Trophoblast cell (in vitro differentiated cells and primary cell): ENCODE results near the gene BTG1.
"Not testable (repeated sequence)": the region's sequence is repeated elsewhere in the genome, so short reads cannot be mapped to it uniquely, and the experiment has no call there.

ENCODE experiments used
- DNase-seq, 2 donors: peaks; one replicate each; pipeline ENCODE4 v3.0.0-alpha.2; 2016
- H2AFZ ChIP-seq: 2 replicates; pipeline ENCODE4 v1.6.1; 2013; ENCODE audit warnings: low read length, moderate library complexity, mild to moderate bottlenecking; ENCODE audit not compliant: insufficient read depth, poor library complexity
- H2AK5ac ChIP-seq: 2 replicates; pipeline ENCODE4 v1.6.1; 2013; ENCODE audit warnings: mild to moderate bottlenecking, low read length
- H2BK120ac ChIP-seq: 2 replicates; pipeline ENCODE4 v1.6.1; 2013; ENCODE audit warnings: low read length, mild to moderate bottlenecking, moderate library complexity; ENCODE audit not compliant: insufficient read depth, poor library complexity
- H2BK12ac ChIP-seq: 2 replicates; pipeline ENCODE4 v1.6.1; 2013; ENCODE audit warnings: mild to moderate bottlenecking, low read length, moderate library complexity
- H2BK5ac ChIP-seq: 2 replicates; pipeline ENCODE4 v1.6.1; 2013; ENCODE audit warnings: low read length, low read depth, moderate library complexity, mild to moderate bottlenecking; ENCODE audit not compliant: poor library complexity
- H3K14ac ChIP-seq: 2 replicates; pipeline ENCODE4 v1.6.1; 2013; ENCODE audit warnings: mild to moderate bottlenecking, low read length
- H3K18ac ChIP-seq: 2 replicates; pipeline ENCODE4 v1.6.1; 2013; ENCODE audit warnings: mild to moderate bottlenecking, low read length
- H3K23ac ChIP-seq: 2 replicates; pipeline ENCODE4 v1.6.1; 2013; ENCODE audit warnings: low read length
- H3K27ac ChIP-seq: 2 replicates; pipeline ENCODE4 v1.5.1; 2013; ENCODE audit warnings: low read depth, mild to moderate bottlenecking, inconsistent platforms, low read length, moderate library complexity
- H3K27me3 ChIP-seq: 2 replicates; pipeline ENCODE4 v1.6.1; 2013; ENCODE audit warnings: inconsistent platforms, mild to moderate bottlenecking, low read length, moderate library complexity; ENCODE audit not compliant: insufficient read depth
- H3K36me3 ChIP-seq, 2 experiments: 1 replicate in 1 of 2; 2 replicates in 1 of 2; pipeline ENCODE4 v1.6.1; 2013; ENCODE audit warnings: low read length in 2 of 2, mild to moderate bottlenecking in 2 of 2, moderate library complexity in 1 of 2; ENCODE audit not compliant: insufficient read depth in 2 of 2, control insufficient read depth in 1 of 2
- H3K4ac ChIP-seq: 2 replicates; pipeline ENCODE4 v1.6.1; 2013; ENCODE audit warnings: low read depth, mild to moderate bottlenecking, low read length, moderate library complexity
- H3K4me1 ChIP-seq, 2 experiments: 1 replicate in 1 of 2; 2 replicates in 1 of 2; pipeline ENCODE4 v1.6.1; 2013; ENCODE audit warnings: low read length in 2 of 2, mild to moderate bottlenecking in 2 of 2, moderate library complexity in 1 of 2; ENCODE audit not compliant: insufficient read depth in 2 of 2, control insufficient read depth in 1 of 2
- H3K4me2 ChIP-seq: 2 replicates; pipeline ENCODE4 v1.6.1; 2013; ENCODE audit warnings: inconsistent platforms, mild to moderate bottlenecking, low read length, moderate library complexity
- H3K4me3 ChIP-seq: 2 replicates; pipeline ENCODE4 v1.5.1; 2013; ENCODE audit warnings: mild to moderate bottlenecking, low read depth, low read length, inconsistent platforms
- H3K79me1 ChIP-seq: one replicate; pipeline ENCODE4 v1.6.1; 2013; ENCODE audit warnings: low read length
- H3K79me2 ChIP-seq: 2 replicates; pipeline ENCODE4 v1.6.1; 2013; ENCODE audit warnings: low read length, mild to moderate bottlenecking; ENCODE audit not compliant: control insufficient read depth, insufficient read depth, poor library complexity
- H3K9ac ChIP-seq: 2 replicates; pipeline ENCODE4 v1.6.1; 2013; ENCODE audit warnings: mild to moderate bottlenecking, low read length
- H3K9me3 ChIP-seq: 2 replicates; pipeline ENCODE4 v1.6.1; 2013; ENCODE audit warnings: low read depth, mild to moderate bottlenecking, control low read depth, inconsistent platforms, low read length; ENCODE audit not compliant: insufficient read depth
- H4K12ac ChIP-seq: 2 replicates; pipeline ENCODE4 v1.6.1; 2013; ENCODE audit warnings: low read depth, mild to moderate bottlenecking, low read length, moderate library complexity
- H4K8ac ChIP-seq: 2 replicates; pipeline ENCODE4 v1.6.1; 2013; ENCODE audit warnings: low read depth, mild to moderate bottlenecking, low read length, moderate library complexity
- H4K91ac ChIP-seq: one replicate; pipeline ENCODE4 v1.6.1; 2013; ENCODE audit warnings: low read depth, mild to moderate bottlenecking, low read length, moderate library complexity
- WGBS: extraction: QIAGEN DNeasy Blood & Tissue Kit; methylation state at CpG from one replicate; pipeline ENCODE4 v1.1.7; 2013; ENCODE audit warnings: missing lambda C conversion rate; ENCODE audit not compliant: insufficient read length, insufficient coverage; ENCODE audit errors: extremely low coverage; 5-methylcytosine and 5-hydroxymethylcytosine counted together

BTG1 gene

DNA sequence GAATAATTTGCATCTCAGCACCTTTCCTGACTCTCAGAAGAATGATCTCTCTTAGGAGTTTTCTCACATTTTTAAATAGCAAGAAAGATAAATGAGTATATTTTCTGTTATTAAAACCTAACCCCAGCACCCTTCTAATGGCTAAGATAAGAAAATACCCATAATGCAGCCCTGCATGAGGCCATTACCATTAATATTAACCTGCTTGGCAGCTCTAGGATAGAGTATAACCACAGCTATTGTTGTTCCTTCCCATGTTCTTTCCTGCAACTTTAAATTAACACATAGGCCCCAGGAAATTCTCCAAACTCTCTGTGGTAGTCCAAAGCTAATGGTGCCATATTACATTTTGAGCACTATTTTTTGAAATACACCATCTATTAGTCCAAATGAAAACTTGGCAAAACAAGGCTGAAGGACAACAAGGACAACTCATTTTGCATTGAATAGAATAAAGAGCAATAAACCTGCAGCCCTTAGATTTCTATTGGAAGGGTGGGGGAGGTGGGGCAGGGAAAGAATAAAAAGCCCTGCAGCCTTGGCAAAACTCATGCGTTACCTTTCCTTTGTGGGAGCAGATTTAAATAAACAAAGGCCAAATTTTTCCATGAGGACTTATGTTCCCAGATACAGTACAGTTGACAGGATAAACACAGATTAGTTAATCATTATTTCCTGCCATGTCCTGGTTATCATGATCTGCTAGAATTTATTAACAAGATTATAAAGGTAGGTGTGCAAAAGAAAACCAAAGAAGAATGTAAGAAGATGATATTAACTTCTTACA, 46.9 kb downstream of the BTG1 start:
- Histone ChIP-seq H4K12ac (no peak overlapping the region), H4K91ac (no peak overlapping the region), H3K4me3 (no peak overlapping the region), H2AFZ (no peak overlapping the region), H3K27me3 (no peaks in the 10 kb centered on the region), H3K9ac (no peak overlapping the region), H3K14ac (no peak overlapping the region), H3K9me3 (no peaks in the 10 kb centered on the region), H3K79me1 (no peaks in the 10 kb centered on the region), H3K18ac (no peak overlapping the region), H3K23ac (no peak overlapping the region), H3K27ac (no peak overlapping the region), H4K8ac (no peak overlapping the region), H3K79me2 (no peaks in the 10 kb centered on the region), H2BK120ac (no peak overlapping the region), H2BK5ac (no peak overlapping the region), H3K4me2 (no peak overlapping the region), H3K36me3 (no peaks in the 10 kb centered on the region), H3K4ac (no peak overlapping the region), H2AK5ac (no peak overlapping the region), H3K4me1 (peaks cover 0 to 2% of the 10 kb centered on the region in 2 experiments), H2BK12ac (no peak overlapping the region)
- DNase-seq: no peak
- no CpG with 5 or more reads among the region's 1 CpG for WGBS

DNA sequence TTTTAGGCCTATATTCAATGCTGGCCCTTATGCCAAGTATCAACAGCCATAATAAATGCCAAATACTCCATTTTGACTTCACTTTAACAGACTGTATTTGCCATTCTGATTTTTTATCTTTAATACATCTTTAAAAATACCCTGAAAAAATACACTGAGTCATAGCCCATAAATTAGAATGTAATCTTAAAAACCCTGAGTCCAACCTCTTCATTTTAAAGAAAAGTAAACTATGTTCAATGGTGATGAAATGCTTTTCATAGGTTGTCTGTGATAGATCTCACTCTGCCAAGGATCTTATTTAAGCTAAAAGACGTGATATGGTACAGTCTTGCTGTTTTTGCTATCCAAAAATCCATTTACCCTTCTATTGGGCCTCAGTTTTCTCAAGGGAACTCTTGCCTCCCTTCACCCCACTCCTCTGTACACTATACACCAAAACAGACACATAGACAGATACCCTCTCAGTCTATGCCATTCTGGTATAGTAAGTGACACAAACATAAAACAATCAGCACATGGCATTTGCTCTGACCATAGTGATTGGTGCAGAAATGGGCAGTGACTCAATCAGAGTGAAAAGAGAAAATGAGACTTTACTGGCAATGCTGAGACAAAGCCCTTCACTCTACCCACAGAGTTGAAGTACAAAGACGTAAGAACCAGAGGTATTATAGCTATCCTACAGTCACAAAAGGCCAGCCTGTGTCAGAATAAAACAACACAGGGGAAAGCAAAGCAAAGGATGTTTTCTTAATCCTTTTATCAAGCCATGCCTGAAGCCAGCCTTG, 49.1 kb downstream of the BTG1 start:
- Histone ChIP-seq H3K27ac (no peak overlapping the region), H2BK5ac (no peak overlapping the region), H3K27me3 (no peaks in the 10 kb centered on the region), H2BK12ac (no peak overlapping the region), H2AK5ac (no peak overlapping the region), H3K79me1 (no peaks in the 10 kb centered on the region), H3K23ac (no peak overlapping the region), H3K14ac (no peak overlapping the region), H2AFZ (no peak overlapping the region), H3K79me2 (no peaks in the 10 kb centered on the region), H3K36me3 (no peaks in the 10 kb centered on the region), H4K8ac (no peak overlapping the region), H3K4me2 (no peak overlapping the region), H4K12ac (no peak overlapping the region), H3K4ac (no peak overlapping the region), H3K9me3 (no peaks in the 10 kb centered on the region), H4K91ac (no peak overlapping the region), H3K9ac (no peak overlapping the region), H3K4me3 (no peak overlapping the region), H3K4me1 (peaks cover 0 to 2% of the 10 kb centered on the region in 2 experiments), H3K18ac (no peak overlapping the region), H2BK120ac (no peak overlapping the region)
- DNase-seq: no peak
- no CpG with 5 or more reads among the region's 2 CpGs for WGBS

DNA sequence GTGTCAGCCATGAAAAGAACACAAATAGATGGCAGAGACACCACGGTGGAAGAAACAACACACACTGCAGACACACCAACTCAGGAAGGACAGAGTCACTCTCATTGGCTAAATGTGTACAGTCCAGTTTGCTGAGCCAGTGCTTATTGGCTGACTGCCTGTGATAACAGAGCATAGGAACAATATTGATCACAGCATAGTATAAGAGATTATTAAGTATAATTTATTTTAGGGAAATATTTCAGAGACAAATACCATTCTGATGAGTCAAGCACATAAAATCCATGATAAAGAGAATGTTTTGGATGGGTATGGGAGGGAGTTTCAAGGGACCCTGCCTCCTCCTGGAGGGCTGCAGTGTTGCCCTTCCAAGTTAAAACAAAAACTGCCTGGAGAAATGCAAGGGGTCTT, 50.9 kb downstream of the BTG1 start:
- no peak overlapping the region for H2AFZ ChIP-seq
- no peak overlapping the region for H2AK5ac ChIP-seq
- no peak overlapping the region for H3K4me2 ChIP-seq
- H3K27ac ChIP-seq: no peak overlapping the region
- no peak overlapping the region for H3K4me3 ChIP-seq
- no peak overlapping the region for H3K23ac ChIP-seq
- no peak overlapping the region for H3K18ac ChIP-seq
- H2BK12ac ChIP-seq: no peak overlapping the region
- no peaks in the 10 kb centered on the region for H3K36me3 ChIP-seq
- no peaks in the 10 kb centered on the region for H3K79me2 ChIP-seq
- WGBS: no CpG with 5 or more reads among the region's 1 CpG
- DNase-seq: no peak
- H3K9me3 ChIP-seq: no peaks in the 10 kb centered on the region
- no peak overlapping the region for H2BK5ac ChIP-seq
- no peak overlapping the region for H2BK120ac ChIP-seq
- no peak overlapping the region for H3K9ac ChIP-seq
- H3K14ac ChIP-seq: no peak overlapping the region
- H3K4ac ChIP-seq: no peak overlapping the region
- H4K91ac ChIP-seq: no peak overlapping the region
- H4K12ac ChIP-seq: no peak overlapping the region
- no peak overlapping the region for H4K8ac ChIP-seq
- H3K4me1 ChIP-seq: peaks cover 0 to 2% of the 10 kb centered on the region in 2 experiments
- H3K27me3 ChIP-seq: no peaks in the 10 kb centered on the region
- no peaks in the 10 kb centered on the region for H3K79me1 ChIP-seq

DNA sequence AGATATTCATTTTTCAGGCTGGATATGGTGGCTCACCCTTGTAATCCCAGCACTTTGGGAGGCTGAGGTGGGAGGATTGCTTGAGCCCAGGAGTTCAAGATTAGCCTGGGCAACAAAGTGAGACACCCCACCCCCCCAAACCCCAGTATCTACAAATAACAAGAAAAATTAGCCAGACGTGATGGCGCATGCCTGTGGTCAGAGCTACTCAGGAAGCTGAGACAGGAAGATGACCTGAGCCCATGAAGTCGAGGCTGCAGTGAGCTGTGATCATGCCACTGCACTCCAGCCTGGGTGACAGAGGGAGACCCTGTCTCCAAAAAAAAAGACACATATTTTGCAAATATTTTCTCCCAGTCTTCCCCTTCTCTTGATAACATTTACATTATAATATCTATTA, 51.3 kb downstream of the BTG1 start:
- not testable (repeated sequence) for H3K4ac ChIP-seq, H2BK120ac ChIP-seq, H2BK5ac ChIP-seq, H3K79me2 ChIP-seq, H2BK12ac ChIP-seq, H2AK5ac ChIP-seq, H3K4me3 ChIP-seq, H4K12ac ChIP-seq, H3K27ac ChIP-seq, H3K79me1 ChIP-seq, H3K14ac ChIP-seq, H4K8ac ChIP-seq, H3K36me3 ChIP-seq, H3K4me2 ChIP-seq, H3K18ac ChIP-seq, H3K9me3 ChIP-seq, H4K91ac ChIP-seq, H3K27me3 ChIP-seq, H2AFZ ChIP-seq, DNase-seq, H3K23ac ChIP-seq, H3K4me1 ChIP-seq, H3K9ac ChIP-seq
- no CpG with 5 or more reads among the region's 3 CpGs for WGBS
